HG03159 (cell line): Measurements from ENCODE around the gene FBN1.

Source experiments
- ATAC-seq: cut with Tn5 transposase; IDR thresholded peaks from one replicate; pipeline ENCODE4 v1.9.1; 2021; ENCODE audit warnings: mild to moderate bottlenecking, moderate library complexity; ENCODE audit not compliant: unreplicated experiment

Gene FBN1

DNA sequence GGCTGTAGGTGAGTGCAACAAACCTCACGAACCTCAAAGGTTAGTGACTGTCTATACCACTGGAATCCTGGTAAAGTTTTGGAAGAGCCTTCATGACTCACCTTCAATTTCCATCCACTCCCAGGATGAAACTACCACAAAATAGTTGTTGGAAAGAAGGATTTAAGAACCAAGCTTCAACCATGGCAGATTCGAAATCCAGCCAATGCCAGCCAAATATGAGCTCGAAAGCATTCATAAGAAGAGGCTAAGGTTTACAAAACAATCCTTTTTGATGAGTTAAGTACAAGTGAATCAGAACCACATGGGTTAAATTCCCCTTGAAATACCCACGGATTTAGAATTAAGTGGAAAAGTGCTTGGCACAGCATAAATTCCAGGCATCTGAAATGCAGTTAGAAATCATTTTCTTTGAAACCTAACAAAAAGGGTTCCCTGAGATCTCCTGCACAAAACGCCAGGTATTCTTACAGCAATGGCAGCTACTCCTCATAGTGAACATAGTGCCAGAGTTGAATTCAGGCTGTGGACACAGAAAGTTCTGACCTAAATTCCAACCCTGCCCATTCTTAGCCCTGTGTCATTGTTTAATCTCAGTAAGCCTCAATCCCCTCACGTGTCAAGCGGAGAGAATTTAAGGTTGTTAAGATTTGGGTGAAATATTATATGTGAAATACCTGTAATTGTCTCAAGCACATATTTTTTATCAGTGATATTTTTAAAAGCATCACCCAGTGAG, 89.2 kb downstream of the FBN1 start:
- ATAC-seq: no peak

DNA sequence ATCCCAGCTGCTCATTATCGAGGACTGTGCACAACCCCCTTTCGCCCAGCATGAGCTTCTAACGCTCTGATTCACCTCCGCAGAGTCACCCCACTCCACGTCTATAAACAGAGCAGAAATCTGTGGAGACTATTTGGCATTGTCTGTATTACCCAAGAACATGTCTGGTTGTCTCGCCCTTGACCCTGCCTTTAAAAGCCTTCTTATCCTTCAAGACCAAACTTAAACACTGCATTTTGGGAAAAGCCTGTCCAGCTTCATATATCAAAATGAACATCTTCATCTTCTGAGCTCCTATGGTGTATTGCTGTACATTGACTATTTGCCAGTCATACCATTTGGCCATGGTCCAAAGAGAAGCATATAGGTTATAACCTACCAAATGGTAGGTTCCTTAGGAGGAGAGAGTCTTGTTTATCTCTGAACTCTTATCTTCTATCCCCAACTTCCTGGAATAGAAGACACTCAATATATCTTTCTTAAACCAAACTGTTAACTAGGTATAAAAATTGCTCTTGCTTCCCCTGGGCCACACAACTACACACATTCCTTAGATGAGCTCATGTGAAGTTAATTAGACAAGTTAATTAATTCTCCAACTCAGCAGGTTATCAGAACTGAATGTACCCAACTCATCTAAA, 90.1 kb downstream of the FBN1 start:
- ATAC-seq: no peak

DNA sequence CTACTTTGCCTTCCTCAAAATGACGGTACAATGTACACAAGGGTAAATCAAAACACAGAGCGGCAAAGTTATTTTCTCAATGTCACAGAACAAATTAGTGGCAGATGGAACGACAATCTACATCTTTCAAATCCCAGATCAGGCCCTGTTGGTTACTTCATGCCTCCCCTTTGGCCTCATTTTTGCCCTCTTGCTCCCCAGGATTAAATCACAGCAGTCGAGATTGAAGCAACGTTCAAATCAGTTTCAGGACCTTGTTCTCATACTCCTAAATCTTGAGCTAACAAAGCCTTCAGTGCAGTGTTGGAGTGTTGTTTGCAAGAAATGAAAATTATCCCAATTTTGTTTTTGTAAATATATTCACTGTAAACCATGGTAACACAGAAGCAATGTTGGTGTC, 91.4 kb downstream of the FBN1 start:
- ATAC-seq: no peak

DNA sequence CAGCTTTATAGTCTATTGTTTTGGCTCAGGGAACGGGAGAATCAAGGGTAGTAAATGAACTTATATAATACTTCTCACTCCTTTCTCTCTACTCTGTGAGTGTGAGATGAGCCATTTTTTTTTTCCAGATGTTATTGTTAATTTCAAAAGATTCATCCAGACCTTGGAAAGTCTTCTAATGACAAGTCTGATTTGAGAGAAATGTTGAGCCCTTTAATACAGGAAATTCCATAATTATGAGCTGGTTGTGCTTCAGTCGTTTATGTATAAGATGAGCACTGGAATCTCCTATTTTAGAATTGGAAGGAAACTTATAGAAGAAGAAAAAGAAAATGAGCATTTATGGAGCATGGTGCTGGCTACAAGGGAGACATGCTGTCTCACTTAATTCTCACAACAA, 92.0 kb downstream of the FBN1 start:
- ATAC-seq: no peak

DNA sequence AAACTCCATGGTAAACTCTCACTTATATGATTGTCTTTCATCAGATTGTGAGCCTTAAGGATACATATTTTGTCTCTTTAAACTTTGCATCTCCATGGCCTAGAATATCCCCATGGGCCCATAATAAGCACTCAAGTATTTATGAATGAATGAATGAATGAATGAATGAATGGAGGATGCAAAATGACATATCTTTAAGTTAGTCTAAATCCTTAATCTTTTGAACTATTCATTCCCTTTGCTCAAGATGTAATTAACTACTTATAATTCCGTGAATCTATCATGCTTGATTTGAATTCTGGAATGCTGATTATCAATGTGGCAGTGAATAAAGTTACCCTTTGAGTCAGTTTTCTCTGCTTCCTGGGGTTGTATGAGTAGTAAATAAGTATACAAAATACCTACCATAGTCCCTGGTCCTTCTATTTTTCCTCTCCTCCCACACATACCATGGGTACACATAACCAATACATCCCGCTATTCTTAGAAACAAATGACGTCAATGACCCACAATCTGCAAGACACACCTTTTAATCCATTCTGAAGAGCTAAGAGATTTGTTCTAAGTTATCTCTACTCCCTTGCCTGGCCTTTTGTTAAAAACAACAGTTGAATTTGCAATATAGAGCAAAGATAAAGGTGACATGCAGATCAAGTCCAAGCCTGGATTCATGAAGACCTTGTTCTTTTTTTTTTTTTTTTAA, 94.5 kb downstream of the FBN1 start:
- no peak for ATAC-seq

DNA sequence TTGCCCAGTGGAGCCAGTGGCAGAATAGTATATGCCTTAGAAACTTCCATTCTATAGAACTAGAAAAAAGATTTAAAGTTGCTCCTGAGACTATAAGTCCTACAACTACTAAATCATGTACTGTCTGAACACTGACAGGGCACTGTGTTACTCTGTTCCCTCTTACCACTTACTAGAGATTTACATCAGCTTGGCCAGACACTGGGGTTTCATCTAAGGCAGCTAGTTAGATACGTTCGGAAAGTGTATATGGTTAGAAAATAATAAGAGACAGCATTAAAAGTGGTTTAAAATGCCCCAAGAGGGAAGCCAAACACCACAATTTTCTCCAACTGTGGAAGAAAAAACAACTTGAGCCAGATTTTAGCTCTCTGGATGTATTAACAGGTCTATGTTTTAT, 97.1 kb downstream of the FBN1 start:
- ATAC-seq: no peak

DNA sequence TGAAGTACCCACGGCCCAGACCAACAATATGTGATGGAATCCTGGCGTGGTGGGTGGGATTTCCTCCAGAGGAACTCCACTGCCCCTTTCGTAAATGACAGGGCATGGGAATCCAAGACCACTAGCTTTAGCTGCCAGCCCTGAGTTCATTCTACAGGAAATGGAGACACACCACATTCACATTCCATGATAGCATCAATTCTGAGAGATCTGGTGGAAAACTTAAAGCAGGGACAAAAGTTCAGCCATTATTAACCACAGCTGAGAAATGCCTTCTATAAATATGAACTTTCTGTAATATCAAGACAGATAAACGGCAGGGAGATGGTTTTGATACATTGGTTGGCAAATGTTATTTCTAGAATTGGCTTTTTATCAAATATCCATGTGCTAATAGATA, 98.2 kb downstream of the FBN1 start:
- no peak for ATAC-seq

DNA sequence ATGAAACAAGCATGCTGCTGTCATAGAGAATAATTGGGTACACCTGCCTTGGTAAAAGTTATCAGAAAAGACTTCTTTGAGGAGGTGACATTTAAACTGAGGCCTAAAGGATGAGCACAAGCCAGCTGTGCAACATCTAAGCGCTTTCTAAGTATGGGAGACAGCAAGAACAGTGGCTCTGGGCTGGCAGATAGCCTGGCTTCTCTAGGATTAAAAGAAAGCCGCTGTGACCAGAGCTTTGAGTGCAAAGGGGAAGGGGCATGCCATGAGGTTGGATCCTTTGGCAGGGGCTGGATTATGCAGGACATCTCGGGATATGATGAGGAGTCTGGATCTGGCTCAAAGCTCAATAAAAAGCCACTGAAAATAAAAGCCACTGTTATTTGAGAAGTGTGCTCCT, 99.2 kb downstream of the FBN1 start:
- no peak for ATAC-seq

DNA sequence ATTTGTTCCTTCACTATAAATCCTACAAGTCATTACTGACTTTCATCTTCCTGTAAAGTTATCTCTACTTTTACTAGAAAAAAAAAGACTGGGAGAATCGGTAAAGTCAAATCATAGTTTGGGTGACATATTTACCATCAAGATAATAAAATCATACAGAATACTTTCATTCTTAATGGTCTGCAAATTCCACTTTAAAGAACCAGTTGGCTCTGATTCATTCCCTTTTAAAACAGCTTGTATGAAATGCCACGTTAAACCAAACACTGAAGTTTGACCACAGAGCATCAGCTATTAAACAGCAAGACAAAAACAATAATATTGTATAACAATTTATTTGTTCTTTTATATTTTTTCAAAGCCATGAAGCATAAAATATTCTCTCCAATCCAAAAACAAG, 100.7 kb downstream of the FBN1 start:
- ATAC-seq: no peak

DNA sequence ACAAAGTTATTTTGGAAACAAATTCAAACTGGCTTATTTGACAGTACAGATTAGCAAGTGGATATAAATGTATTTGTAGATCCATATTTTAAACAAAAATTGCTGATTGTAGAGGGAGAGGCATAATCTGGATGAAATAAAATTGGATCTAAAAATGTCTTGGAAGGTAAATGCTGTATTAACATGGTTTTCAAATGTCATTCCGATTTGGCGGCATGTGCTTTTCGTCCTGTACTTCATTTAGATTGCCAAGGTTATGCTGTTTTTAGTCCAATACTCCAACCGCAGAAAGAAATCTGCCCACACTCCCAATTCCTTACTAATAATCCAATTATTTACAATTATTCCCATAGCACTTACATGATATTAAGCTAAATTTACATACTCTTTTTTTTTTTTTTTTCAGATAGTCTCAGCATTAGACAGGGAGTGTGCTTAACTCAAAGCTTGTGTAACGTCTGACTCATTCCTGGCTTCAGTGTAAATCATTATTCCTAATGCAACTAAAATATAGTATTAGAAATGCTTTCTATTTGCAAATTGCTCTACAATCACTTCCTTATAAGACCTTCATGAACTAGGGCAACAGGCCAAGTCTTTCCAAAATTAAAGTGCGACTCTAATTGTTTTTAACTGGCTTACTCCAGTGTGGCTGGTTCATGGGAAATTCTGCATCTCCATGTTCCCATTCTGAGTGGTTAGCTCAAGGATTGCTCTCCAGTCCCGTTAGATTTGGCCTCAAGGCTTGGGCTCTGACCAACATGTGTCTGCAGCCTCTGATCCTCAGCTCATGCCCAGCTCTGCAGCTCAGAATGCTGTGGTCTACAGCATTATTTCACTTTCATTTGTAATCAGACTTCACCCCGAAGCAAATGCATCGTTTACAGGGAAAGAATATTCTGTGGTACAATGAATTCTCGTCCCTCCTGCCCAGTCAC, 103.9 kb downstream of the FBN1 start:
- ATAC-seq: peak; percentile 91

DNA sequence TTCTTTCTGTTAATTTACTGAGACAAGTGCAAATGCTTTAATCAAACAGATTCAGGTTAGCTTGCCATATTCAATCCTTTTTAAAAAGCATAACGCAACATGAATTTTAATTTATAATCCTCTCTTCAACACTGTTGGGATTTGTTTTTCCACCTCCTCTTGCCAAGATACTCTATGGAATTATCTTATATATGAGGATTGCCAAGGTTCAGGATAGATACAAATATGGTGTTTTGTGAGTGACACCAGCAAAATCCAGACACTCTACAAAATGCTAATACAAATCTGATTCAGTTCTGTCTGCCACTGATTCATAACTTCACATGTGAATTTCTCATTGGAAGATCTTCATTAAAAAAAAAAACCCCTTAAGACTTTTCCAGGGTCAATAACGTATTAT, 104.8 kb downstream of the FBN1 start:
- ATAC-seq: no peak

DNA sequence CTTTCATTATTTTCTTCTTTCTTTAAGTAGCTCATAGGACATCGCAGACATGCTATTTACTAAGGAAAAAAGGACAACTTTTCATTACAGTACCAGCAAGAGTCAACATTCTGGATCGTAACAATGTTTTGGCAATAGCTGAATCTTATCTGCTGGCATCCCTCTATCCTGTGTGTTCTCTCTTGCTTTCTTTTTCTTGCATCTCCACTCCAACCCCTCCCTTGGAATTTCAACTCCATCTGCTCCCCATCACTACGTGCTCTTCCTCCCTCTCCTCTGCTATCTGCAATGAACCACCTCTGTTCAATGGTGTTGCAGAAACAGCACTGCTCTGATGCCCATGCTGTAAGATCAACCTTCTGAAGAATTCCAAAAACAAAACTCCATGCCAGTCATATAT, 106.6 kb downstream of the FBN1 start:
- no peak for ATAC-seq

DNA sequence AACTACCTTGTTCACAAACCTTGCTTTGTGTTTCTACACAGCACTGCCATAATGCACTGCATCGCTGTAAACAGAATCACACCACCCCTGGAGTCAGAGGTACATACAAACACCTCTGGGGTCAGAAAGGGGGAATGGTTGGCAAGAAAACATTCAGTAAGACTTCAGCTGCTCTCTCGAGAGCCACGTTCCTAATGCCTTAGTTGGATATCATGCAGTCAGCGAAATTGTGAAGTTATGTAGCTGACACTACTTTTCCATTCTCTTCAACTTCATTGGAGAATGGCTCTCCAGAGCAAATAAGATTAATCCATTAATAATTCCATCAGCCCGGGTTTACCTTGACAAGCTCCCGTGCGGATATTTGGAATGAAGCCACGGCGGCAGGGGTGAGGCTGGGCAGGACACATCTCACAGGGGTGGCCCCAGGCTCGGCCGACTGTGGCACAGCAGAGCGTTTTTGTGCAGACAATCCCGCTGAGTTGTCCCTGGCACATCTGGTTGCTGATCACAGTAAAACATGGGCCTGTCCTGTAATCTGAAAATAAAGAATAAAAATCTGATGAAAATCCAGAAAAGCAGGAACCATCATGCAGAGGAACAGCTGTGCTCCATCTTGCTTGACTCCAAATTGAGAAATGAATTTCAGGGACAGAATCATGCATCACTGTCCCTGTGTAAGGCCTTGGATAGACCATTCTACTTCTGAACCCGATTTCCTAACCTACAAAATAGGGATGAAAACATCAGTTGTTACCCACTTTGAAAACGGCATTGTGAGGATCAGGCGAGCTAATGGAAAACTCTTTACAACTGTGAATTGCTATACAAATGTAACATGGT, 108.0 kb downstream of the FBN1 start:
- no peak for ATAC-seq

DNA sequence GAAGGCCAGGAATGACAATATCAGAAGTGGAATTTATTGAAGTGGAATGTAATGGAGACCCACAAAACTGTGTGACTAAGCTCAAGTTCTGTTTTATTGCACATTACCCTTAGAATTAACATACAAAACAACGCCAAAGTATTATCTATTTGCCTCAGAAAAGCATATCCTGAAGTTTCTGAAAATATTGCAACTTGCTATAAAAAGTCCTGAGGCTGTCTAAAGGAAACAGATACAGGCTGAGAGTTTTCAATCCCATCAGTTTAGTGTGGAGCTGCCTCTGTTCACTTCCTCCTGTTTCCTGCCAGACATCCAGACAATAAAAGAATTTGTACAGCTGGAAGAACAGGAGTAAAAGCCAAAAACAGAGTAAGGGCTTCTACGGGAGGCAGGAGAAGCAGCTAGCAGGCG, 108.8 kb downstream of the FBN1 start:
- ATAC-seq: no peak

DNA sequence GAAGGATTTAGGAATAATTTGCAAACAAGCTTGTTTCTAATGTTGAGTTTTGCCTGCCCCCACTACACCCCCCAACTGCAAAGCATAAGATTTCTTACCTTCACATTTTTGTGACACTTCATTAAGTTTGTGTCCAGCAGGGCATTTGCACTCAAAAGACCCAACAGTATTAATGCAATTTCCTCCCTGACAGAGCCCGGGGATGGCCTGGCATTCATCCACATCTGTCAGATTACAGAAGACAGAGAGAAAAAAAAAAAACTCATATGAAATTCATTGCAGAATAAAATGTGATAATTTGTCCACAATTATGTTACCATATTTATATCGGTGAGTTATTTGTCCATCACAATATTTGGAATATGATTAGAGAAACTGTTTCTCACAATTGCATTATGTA, 111.5 kb downstream of the FBN1 start:
- ATAC-seq: no peak

DNA sequence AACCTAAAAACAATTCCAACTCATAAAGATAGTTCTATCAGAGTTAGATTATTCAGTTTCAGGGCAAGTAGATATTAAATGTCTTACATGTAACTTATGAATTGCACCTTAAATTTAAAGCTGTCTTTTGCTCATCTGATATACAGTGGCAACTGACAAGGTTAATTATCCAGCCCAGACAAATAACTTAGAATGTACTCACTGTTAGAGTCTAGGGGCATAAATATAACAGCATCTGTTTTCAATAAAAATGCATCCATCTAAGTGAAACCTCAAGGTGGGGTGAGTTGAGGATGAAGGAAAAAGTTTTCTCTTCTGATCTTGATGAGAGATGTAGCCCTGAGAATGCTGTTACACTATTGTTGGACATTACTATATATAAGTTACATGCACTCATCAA, 112.6 kb downstream of the FBN1 start:
- ATAC-seq: no peak

DNA sequence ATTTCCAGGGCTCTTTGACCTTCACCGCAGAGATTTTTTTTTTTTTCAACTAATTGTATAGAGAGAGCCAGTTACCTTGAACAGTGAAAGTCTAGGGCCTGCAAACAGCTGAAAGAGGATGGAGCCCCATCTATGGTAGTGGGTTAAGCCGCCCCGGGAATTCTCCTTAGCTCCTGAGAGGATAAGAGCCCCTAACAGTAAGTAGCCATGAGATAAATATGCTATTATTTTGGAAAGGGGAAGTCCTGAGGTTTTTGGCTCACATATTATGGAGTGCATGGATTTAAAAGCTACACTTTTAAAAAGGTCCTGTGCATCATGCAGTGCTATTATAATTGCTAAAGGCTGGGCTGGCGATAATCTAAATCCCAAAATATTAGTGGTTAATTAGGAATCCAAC, 115.0 kb downstream of the FBN1 start:
- no peak for ATAC-seq

DNA sequence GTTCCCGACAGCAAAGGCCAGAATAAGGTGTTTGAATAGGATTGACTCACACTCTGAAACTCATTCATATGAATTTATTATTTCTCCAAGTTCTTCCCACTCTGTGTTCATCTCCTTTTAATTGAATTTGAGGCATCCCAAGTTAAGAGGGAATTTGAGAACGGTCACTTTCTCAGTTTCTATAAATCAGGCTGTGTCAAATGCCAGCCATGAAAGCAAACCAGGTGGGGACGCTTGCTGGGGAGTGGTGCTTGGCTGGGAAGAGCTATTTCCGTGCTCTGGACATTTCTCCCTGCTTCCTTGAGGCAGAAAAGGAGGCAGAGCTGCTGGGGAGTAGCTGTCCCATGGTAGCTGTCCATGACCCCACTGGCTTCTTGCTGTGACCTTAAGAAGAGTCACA, 116.6 kb downstream of the FBN1 start:
- no peak for ATAC-seq

DNA sequence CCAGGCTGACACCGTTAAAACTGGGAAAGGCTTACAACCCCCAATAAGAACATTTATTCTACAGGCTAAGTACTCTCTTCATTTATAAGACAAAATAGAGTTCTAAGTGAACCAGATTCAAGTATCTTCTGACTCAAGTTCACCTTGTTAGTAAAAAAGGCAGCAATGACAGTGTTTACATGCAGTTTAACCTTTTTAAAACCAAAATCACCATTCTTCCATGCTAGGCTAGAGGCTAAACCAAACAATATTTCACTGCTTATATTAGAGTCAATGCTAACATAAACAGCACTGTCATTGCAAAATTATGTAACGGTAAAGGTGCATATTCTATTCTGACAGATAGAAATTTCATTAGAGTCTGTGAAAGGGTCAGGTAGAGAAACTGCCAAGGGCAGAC, 118.0 kb downstream of the FBN1 start:
- ATAC-seq: no peak

DNA sequence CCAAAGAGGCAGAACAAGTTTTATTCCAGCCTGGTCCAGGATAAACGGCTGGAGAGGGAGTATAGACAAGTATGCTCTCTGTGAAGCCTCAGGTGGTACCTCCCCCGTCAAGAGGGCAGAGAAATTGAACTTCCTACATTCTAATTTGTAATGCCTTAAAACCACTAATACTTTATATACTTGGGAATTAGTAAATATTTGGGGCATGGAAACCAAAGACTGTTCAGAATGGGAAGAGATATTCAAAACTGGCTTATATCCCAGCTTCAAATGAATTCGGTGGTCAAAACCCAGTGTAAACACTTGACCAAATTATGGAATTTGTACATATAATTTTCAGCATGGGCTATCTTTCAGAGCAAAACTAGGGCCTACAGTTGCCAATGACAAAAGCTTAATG, 122.6 kb downstream of the FBN1 start:
- no peak for ATAC-seq
